NCI-H226 (cell line): Measurements from ENCODE around the gene ZNF780A.
"Not testable (repeated sequence)": the region's sequence is repeated elsewhere in the genome, so short reads cannot be mapped to it uniquely, and the experiment has no call there.

ENCODE experiments used
- DNase-seq: peaks from one replicate; pipeline ENCODE4 v3.0.0-alpha.2; 2015

ZNF780A gene

GRCh38 chr19:40090241-40091204, at the start of gene ZNF780A:
ZNF780A (minus strand) TSS chr19:40090943; CDS start chr19:40084753, 6,190 bp downstream.
- peak; percentile 62 for DNase-seq

GRCh38 chr19:40139533-40140287, 49.0 kb upstream of the ZNF780A start:
- no peak for DNase-seq

GRCh38 chr19:40136818-40137217, 46.1 kb upstream of the ZNF780A start:
- no peak for DNase-seq

GRCh38 chr19:40134866-40135265, 44.1 kb upstream of the ZNF780A start:
- no peak for DNase-seq

GRCh38 chr19:40133491-40133890, 42.7 kb upstream of the ZNF780A start:
- no peak for DNase-seq

- DNase-seq = no peak
Observed at GRCh38 chr19:40130013-40130412, 39.3 kb upstream of the ZNF780A start.

- DNase-seq = no peak
Observed at GRCh38 chr19:40129425-40129824, 38.7 kb upstream of the ZNF780A start.

GRCh38 chr19:40128991-40129390, 38.2 kb upstream of the ZNF780A start:
- DNase-seq = no peak

GRCh38 chr19:40119380-40119779, 28.6 kb upstream of the ZNF780A start:
- DNase-seq = no peak

- not testable (repeated sequence) for DNase-seq
Observed at GRCh38 chr19:40118638-40119037, 27.9 kb upstream of the ZNF780A start.

- DNase-seq = no peak
Observed at GRCh38 chr19:40116075-40116474, 25.3 kb upstream of the ZNF780A start.

- not testable (repeated sequence) for DNase-seq
Observed at GRCh38 chr19:40114119-40114518, 23.4 kb upstream of the ZNF780A start.

GRCh38 chr19:40112271-40112670, 21.5 kb upstream of the ZNF780A start:
- DNase-seq = not testable (repeated sequence)

- no peak for DNase-seq
Observed at GRCh38 chr19:40110570-40110969, 19.8 kb upstream of the ZNF780A start.

- no peak for DNase-seq
Observed at GRCh38 chr19:40104754-40105153, 14.0 kb upstream of the ZNF780A start.

- no peak for DNase-seq
Observed at GRCh38 chr19:40103600-40103999, 12.9 kb upstream of the ZNF780A start.

- no peak for DNase-seq
Observed at GRCh38 chr19:40101813-40102212, 11.1 kb upstream of the ZNF780A start.

- DNase-seq = no peak
Observed at GRCh38 chr19:40093416-40093815, 2.7 kb upstream of the ZNF780A start.

GRCh38 chr19:40091205-40092129, 724 bp upstream of the ZNF780A start:
- DNase-seq = no peak

- DNase-seq = peak; percentile 22
Observed at GRCh38 chr19:40089462-40089861, 1.3 kb downstream of the ZNF780A start.

- no peak for DNase-seq
Observed at GRCh38 chr19:40088299-40089047, 2.3 kb downstream of the ZNF780A start.

GRCh38 chr19:40084948-40085347, 5.8 kb downstream of the ZNF780A start:
- DNase-seq = peak; percentile 69
